GM19035 (cell line): ENCODE results near the gene GTPBP1.
A peak's percentile ranks its signal among the peaks of the same experiment; 100 is the strongest.

Experiments
- ATAC-seq: cut with Tn5 transposase; IDR thresholded peaks from one replicate; pipeline ENCODE4 v1.9.1; 2021; ENCODE audit not compliant: unreplicated experiment

The GTPBP1 gene

DNA sequence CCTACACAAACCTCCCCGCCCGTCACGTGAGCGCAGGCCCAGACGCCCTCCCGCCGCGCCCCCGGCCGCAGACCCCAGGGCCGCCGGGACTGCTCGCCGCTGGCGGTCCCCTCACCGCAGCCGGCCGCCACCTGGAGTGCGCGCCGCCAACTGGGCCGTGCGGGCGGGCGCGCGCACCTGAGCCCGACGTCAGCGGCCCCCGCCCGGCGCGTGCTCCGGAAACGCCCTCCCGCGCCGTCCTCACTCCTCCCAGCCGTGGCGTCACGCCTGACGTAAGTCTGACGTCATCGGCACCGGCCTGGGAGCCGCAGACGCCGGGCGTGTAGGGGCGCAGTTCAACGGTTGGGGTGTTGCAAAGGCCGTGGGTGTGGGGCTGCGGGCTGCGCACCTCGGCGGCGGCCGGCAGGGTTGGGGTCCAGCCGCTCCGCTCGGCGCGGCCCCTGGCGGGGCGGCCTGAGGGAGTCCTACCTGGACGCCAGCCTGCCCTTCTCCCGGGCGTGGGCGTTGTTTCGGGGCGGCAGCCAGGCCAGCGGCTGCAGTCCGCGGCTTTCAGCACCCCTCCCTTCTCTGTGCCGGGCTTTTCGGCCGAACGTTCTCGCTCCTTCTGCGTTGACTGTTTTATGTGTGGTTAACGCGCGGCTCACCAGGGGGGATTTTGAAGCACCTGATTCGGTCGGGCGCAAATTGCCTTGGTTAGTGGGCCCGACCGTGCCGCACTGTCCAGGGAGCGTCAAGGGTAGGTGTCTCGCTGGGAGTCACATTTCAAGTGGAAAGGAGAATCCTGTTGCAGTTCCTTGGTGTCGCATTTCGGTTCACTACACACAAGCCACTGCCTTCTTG is 4.7 kb upstream of the GTPBP1 start, which contains the start of gene JOSD1:
Gene JOSD1, minus strand, starts transcription at position 155 of the 840 bp plus-strand sequence. CDS start 956 bp downstream, outside the sequence.
- peak; percentile 44 for ATAC-seq

DNA sequence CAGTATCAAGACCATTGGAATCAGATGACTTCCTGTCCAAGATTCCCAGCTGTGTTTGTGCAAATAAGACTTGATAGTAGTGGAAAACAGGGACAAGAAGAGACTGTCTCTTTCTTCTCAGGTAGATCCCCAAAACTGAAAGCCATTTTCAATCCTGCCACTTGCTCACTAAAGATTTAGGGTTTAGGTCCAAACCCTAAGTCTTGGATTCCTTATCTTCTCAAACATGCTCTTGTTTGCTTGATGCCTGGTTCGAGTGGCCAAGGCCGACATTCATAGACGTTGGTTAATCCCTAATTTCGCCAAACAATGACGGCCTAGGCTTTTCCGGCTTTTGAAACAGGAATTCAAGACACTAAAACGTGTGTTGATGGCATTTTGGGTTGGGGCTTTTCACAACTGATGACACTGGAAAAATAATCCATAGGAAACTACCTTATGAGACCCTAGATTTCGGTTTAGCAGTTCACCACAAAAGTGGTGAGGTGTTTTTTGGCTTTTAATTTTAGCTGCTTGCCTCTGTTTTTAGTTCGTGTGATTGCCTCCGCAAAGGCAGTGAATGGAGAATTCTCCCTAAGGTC is 1.0 kb upstream of the GTPBP1 start:
- no peak for ATAC-seq

DNA sequence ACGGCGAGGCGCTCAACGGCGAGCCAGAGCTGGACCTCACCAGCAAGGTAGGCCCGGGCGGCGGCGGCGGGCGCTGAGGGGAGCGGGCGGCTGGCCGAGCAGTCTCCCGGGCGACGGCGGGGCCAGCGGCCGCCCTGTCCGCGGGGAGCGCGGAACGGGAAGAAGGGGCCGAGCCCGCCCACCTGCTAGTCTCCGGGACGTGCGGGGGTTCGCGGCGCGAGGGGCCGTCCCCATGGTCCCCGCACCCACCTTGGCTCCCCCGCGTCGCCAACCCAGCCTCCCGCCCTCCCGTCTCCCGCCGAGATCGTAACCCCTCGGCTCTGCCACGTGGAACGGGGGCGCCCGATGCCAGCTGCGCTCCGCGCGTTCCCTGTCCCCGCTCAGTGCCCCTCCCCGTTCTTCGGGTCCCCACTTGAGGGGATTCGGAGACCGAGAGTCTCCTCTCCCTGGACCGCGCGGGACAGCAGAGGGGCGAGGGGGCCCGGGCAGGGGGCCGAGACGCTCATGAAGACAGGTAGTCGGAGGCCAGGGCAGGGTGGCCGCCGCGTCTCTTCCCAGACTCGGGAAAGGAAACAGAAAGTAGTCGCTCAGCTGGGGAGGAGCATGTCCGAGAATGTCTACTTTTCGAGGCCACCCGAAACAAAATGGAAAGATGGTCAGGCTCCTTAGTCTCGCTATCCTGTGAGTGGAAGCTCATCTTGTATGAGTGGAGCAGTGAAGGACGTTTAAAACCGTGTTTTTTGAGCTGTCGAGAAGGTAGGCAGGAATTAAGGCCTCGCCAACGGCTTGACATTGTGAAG is 557 bp downstream of the GTPBP1 start:
- ATAC-seq: peak; percentile 3

DNA sequence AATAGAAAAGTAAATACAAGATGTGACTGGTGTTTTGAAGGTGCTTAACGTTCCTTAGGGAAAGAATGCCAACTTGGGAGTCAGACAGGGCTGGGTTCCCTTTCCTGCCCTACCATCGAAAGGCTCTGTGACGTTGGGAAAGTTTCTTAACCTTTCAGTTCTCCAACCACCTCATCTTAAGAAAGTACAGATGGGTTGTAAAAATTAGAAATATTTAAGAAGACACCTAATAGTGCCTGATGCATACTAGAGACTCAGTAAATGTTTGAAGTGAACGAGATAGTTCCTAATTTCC is 1.1 kb downstream of the GTPBP1 start:
- ATAC-seq: no peak

DNA sequence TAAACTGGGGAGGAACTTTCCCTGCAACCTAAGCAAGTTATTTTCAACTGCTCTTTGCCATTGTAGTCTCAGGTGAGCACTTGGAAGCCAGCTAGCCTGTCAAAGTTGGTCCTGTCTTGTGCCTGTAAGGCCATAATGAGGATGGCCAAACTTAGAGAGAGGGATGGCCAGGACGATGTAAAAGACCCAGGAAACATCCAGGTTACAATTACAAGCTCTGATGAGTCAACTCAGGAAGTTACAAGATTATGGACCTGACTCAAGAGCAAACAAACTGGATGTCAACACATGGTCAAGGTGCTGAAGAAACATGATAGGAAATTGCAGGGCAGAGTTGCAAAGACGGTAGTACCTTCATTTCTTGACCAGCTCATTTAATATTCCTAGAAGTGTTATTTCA is 1.6 kb downstream of the GTPBP1 start:
- ATAC-seq: no peak

DNA sequence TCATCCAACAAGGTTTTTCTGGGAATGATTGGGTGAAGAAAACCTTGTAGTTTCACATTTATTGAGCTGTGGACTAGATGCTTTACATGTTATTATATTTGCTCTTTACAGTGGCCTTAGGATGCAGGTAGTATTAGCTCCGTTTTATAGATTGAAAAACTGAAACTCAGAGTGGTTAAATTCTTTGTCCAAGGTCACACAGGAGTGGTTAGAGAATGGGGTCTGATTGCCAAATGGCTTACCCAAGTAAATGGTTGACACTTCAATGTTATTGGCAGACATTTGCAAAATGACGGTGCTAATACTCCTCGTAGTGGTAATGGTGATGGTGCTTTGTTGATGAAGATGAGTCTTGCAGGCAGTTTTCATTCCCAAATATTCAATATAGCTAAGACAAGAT is 2.2 kb downstream of the GTPBP1 start:
- ATAC-seq: no peak

DNA sequence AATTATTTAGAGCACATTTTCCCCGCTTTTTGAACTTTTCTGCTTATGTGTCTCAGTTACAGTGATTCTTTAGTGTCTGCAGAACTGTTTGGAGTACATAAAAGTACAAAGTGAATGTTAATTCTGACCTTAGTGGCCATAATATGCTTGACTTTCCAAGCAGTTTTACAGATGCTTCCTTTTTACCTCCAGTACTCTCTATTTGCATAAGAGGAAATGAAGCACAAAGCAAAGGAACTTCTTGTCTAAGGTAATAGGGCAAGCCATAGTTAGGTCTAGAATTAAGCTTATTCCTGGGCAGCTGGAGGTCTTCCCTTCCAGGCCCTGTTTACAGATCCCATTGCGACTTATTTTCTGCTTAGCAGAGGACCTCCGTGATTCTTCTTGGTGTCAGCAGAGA is 3.6 kb downstream of the GTPBP1 start:
- ATAC-seq: no peak

DNA sequence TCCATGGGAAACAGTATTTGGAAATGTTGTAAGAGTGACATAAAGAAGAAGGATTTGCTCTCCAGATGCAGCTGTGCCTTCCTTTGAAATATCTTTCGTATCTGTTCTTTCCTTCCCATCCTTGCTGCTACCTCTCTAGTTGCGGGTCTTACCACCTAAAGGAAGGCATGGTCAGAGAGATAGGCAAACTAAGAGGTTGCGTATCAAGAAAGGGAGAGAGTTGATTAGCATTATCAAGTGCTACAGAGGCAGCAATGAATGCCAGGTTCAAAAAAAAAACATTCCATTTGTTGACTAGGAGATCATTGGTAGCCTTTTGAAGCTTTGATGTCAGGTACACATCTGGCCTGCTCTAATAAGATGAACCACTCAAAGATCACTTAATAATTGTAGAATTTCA is 4.6 kb downstream of the GTPBP1 start:
- ATAC-seq: no peak

DNA sequence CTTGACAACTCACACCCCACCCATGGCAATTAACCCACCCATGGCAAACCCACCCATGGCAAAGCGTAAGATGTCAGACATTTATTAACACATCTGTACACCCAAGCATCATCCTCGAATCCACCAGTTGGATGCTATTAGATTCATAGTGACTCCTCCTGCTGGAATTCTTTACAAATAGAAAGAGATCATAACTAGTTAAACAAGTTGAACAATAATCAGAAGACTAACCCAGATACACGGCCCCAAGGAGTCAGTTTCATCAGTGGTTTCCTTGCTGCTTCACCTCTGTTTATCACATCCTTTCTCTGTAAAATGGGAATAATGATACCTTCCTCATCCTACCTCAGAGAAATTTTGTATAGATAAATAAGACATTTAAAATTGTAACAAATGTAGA is 5.1 kb downstream of the GTPBP1 start:
- ATAC-seq: no peak

DNA sequence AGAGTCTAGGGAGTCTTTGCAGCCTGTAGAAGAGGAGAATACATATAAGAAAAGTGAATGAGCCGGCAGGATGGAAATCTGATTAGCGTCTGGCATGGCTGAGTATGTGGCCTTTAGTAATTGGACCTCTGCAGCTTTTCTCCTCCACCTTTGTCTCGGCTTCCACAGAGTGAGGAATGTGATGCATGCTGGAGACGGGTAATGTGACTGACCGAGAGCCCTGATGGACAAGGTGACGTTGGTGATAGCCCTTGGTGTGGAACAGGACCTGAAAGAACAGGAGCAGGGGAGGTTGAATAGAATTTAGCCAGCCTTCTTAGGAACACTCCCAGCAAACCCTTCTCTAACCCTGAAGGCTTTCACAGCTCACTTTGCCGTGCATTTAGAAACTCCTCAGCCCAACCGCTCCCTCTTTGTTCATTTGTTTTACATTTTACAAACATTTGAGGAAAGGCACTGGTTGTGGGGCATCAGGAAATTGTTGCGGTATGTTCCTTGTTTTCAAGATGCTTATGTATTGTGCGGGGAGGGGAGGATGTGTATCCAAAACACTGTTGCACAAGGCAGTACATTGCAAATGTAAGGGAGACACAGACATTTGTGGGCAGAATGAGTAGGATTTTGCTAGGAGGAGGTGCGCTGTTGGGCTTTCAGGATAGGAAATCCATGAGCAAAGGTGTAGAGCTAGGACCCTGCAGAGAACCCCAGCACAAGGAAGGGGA is 6.9 kb downstream of the GTPBP1 start:
- no peak for ATAC-seq

DNA sequence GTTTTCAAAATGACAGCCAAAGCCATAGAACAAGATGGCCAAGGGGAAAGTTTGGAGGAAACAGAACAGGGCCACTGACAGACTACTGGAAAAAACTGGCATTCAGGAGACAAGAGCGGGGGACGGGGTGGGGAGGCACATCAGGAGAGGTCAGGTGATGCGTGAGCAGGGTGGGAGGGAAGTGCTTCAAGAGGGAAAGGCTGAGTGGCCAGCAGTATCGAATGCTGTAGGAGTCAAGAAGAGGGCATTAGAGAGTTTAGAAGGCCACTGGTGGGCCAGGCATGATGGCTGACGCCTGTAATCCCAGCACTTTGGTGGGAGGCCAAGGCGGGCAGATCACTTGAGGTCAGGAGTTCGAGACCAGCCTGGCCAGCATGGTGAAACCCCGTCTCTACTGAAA is 8.2 kb downstream of the GTPBP1 start:
- ATAC-seq: no peak

DNA sequence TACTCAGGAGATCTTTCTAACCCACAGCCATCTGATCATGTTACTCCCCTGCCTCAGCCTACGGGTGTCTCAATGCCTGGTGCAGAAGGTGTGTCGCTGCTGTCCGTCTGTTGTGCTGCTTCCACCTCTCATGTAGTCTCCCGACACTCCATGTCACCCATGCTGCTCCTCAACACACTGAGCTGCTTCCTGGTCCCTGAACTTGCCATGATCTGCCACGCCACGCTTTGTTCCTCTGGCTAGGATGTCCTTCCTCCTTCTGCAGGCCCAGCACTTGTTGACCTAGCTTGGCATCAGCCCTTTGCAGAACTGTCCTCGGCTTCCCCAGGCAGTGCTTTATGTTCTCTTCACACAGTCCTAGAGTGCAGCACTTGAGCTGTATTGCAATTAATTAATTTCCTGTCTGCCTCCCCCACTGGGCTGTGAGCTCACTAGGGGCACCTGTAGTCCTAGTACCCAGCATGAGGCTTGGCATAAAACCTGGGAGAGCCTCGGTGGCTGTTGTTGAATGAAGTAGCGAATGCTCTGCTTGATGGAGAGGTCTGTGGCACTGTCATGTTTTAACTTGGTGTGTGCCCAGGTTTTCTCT is 9.5 kb downstream of the GTPBP1 start:
- no peak for ATAC-seq

DNA sequence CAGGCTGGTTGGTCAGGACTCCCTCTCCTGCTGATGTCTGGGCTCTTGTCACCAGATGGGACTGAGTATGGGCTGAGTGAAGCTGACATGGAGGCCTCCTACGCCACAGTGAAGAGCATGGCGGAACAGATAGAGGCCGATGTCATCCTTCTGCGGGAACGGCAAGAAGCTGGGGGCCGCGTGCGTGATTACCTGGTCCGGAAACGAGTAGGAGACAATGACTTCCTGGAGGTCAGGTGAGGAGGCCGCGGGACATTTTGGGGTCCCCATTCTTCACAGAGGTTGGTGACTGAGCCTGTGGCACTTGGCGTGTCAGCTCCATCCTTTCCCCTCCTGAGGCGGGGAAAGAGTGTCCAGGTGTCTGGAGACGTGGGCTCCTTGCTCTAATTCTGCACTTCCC is 10.1 kb downstream of the GTPBP1 start:
- ATAC-seq: no peak

DNA sequence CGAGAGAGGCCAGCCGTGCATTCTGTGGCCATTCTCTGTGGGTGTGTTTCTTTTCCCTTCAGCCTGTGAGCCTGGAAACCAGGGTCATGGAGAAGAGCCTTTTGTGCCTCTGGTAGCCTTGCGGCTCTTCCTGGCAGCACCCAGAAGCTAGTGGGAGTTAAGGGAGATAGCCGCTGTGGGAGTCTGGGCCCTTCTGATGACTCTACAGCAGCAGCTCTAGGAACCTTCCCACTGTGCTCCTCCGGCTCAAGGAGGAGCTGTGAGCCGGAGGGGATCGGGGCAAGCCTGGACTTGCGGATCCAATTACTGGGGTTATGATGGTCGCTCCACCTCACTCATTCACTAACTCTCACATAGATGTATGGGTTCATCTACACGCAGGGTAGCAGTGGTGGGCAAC is 10.5 kb downstream of the GTPBP1 start:
- no peak for ATAC-seq

DNA sequence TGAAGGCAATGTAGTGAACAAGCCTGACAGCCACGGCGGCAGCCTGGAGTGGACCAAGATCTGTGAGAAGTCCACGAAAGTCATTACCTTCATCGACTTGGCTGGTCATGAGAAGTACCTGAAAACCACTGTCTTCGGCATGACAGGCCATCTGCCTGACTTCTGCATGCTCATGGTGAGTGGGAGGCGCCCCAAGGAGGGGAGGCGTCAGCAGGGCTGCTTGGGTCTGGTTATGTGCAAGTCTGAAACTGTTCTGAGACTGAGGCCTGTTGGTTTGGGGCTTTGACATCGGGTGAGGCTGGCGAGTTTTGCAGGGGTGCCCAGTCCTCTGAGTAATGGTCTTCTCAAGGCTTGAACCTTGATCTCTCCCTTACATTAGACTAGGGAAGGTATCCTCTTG is 11.1 kb downstream of the GTPBP1 start:
- ATAC-seq: no peak

DNA sequence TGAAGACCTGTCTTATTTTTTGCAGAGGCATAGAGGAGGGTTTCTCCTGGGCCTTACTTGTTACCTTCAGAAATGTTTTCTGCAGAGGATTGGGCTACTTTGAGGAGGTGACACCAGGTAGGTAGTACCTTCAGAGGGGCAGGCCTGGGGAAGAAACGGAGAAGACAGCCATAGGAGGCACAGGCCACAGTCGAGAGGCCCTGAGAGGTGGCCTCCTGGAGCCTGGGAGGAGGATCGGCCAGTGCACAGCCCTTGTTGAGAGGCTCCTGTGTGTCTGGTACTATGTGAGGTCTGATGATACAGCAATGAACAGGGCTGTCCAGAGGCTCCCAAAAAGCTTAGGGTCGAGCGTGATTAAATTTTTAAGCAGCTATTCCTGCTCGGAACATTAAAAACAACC is 11.5 kb downstream of the GTPBP1 start:
- ATAC-seq: no peak

DNA sequence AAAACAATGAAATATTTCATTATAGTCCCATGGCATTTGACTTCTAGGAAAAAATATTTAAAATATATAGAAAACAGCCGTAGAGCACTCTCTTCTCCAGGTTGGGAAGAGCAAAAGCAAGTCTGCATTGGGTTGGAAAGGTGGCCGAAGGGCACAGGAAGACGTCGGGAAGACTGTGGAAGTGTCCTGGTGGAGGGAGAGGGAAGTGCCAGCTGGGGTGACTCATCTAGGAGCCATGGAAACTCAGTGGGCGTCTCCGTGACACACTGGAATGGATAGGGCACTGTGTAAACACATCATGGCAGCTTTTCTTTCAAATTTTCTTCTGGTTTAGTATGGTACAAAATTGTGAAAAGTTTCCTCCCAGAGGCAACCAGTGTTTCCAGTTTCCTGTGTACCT is 12.7 kb downstream of the GTPBP1 start:
- no peak for ATAC-seq

DNA sequence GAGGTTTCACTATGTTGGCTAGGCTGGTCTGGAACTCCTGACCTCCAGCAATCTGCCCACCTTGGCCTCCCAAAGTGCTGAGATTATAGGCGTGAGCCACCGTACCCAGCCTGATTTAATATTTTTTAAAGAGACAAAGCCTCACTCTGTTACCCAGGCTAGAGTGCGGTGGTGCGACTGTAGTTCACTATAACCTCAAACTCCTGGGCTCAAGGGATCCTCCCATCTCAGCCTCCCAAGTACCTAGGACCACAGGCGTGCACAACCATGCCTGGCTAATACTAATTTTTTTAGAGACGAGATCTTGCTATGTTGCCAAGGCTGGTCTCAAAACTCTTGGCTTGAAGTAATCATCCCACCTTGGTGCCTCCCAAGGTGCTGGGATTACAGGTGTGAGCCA is 13.5 kb downstream of the GTPBP1 start:
- ATAC-seq: no peak

DNA sequence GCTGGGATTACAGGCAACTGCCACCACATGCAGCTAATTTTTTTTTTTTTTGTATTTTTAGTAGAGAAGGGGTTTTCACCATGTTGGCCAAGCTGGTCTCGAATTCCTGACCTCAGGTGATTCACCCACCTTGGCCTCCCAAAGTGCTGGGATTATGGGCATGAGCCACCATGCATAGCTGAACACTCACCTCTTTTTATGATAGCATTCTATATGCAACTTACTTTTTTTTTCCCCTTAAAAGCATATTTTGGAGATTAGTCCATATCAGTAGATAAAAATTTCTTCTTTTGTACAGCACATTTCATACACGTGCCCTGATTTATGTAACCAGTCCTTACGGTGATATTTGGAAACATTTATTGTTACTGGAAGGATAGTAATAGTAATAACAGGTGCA is 14.6 kb downstream of the GTPBP1 start:
- no peak for ATAC-seq

DNA sequence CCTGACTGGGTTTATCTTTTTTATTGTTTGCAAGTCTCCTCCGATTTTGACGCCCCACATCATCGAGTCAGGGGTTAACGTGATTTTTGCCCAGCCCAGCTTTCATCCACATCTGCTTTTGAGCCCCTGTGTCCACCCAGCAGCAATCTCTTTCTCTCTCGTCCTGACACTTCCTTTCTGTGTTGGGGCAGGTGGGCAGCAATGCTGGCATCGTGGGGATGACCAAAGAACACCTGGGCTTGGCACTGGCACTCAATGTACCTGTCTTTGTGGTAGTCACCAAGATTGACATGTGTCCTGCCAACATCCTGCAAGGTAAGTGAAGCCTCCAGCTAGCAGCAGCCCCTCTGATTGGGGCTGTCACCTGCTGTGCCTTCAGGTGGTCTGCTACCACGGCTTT is 15.8 kb downstream of the GTPBP1 start:
- ATAC-seq: no peak

DNA sequence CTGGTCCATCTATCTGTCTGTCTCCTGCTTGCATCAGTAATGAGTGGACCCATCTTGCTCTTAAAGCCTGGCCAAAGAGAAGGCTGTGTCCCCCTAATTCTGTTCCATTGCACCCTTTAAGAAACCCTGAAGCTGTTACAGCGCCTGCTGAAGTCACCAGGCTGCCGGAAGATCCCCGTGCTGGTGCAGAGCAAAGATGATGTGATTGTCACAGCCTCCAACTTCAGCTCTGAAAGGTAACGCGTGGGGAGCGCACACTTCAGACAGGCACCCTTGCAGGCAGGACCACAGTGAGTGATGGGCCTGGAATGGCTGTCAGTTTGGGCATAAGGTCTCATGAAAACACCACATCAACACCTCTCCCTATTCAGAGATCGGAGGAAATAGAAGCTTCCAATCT is 18.4 kb downstream of the GTPBP1 start:
- no peak for ATAC-seq
